Measurements from ENCODE around the gene DNAI2. TPM values are rescaled to one million over a fixed set of nuclear protein-coding genes. Genes with fewer than 3 reads are reported as not detected.

Gene DNAI2
- total and polyA plus RNA-seq, 9 of the 15 experiments (the other 6 are each of a cell fraction or from before 2014, with no cell fraction given): not detected

DNA sequence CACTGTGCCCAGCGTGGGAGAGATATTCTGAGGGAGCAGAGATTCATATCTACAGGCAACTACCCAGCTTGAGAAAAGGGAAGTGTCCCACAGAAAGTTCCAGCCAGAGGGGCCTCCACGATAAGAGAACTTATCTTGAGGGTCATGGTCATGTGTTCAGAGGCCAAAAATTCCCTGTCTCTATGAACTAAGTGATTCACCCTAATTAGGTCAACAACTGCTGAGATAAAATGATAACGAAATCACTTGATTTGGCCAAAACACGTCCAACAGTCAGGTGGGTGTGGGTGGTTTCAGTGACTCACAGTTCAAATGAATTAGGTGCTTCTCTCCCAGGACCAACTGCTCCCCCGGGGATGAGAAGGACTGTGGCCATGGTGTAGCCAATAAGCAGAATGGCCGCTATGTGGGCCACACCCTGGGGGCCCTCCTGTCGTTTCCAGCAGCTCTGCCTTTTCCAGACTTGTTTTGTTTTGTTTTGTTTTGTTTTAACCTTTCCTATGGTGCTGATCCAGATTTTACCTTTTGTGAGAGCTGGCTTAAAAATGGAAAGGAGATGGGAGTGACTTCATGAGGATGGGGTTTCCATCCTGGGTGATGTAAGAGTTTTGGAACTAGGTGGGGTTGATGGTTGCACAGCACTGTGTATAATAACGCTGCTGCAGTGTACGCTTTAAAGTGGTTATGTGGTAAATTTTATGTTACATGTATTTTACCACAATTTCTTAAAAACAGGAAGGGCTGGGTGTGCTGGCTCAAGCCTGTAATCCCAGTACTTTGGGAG, 8.7 kb downstream of the DNAI2 start (continued):
- TF ChIP-seq NCOR1 (IDR thresholded peaks at IDR 0.05) (peak; percentile 69), BCL6 (CRISPR knock-in tag; IDR thresholded peaks at IDR 0.05) (no peak), ZNF699 (CRISPR knock-in tag; IDR thresholded peaks at IDR 0.05; ENCODE audit: insufficient replicate concordance) (no peak), ARID1B (IDR thresholded peaks at IDR 0.05) (peak; percentile 92), CREB1 (IDR thresholded peaks at IDR 0.05) (no peak), CREB1 (CRISPR knock-in tag; IDR thresholded peaks at IDR 0.05) (no peak), CBX3 (IDR thresholded peaks at IDR 0.05; ENCODE audit: borderline replicate concordance in 1 of 2, low read length in 2 of 2) (no peak), KLF13 (tag; IDR thresholded peaks at IDR 0.05; ENCODE audit: borderline replicate concordance, low read depth) (no peak), MYC (IDR thresholded peaks at IDR 0.05; ENCODE audit: low read depth, low read length) (peak; percentile 48; the same call in 1 of the 2 replicates), MYC (CRISPR knock-in tag; IDR thresholded peaks at IDR 0.05; ENCODE audit: borderline replicate concordance, low read depth) (no peak), ZNF75A (CRISPR knock-in tag; IDR thresholded peaks at IDR 0.05) (no peak), PHTF2 (CRISPR knock-in tag; IDR thresholded peaks at IDR 0.05) (0 out of 2 replicates have a peak, but pooled peaks have one; percentile 62), YBX1 (IDR thresholded peaks at IDR 0.05) (no peak), SRSF3 (IDR thresholded peaks at IDR 0.05; ENCODE audit: insufficient read depth, low read length) (no peak), EZH2 (IDR thresholded peaks at IDR 0.05; ENCODE audit: borderline replicate concordance, low read depth, low read length) (no peak)
- TF ChIP-seq, protein P1, sequence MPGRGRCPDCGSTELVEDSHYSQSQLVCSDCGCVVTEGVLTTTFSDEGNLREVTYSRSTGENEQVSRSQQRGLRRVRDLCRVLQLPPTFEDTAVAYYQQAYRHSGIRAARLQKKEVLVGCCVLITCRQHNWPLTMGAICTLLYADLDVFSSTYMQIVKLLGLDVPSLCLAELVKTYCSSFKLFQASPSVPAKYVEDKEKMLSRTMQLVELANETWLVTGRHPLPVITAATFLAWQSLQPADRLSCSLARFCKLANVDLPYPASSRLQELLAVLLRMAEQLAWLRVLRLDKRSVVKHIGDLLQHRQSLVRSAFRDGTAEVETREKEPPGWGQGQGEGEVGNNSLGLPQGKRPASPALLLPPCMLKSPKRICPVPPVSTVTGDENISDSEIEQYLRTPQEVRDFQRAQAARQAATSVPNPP (IDR thresholded peaks at IDR 0.05; ENCODE audit: borderline replicate concordance, insufficient read depth, insufficient read length): no peak
- TF ChIP-seq, protein P2, sequence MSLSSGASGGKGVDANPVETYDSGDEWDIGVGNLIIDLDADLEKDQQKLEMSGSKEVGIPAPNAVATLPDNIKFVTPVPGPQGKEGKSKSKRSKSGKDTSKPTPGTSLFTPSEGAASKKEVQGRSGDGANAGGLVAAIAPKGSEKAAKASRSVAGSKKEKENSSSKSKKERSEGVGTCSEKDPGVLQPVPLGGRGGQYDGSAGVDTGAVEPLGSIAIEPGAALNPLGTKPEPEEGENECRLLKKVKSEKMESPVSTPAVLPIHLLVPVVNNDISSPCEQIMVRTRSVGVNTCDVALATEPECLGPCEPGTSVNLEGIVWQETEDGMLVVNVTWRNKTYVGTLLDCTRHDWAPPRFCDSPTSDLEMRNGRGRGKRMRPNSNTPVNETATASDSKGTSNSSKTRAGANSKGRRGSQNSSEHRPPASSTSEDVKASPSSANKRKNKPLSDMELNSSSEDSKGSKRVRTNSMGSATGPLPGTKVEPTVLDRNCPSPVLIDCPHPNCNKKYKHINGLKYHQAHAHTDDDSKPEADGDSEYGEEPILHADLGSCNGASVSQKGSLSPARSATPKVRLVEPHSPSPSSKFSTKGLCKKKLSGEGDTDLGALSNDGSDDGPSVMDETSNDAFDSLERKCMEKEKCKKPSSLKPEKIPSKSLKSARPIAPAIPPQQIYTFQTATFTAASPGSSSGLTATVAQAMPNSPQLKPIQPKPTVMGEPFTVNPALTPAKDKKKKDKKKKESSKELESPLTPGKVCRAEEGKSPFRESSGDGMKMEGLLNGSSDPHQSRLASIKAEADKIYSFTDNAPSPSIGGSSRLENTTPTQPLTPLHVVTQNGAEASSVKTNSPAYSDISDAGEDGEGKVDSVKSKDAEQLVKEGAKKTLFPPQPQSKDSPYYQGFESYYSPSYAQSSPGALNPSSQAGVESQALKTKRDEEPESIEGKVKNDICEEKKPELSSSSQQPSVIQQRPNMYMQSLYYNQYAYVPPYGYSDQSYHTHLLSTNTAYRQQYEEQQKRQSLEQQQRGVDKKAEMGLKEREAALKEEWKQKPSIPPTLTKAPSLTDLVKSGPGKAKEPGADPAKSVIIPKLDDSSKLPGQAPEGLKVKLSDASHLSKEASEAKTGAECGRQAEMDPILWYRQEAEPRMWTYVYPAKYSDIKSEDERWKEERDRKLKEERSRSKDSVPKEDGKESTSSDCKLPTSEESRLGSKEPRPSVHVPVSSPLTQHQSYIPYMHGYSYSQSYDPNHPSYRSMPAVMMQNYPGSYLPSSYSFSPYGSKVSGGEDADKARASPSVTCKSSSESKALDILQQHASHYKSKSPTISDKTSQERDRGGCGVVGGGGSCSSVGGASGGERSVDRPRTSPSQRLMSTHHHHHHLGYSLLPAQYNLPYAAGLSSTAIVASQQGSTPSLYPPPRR (CRISPR knock-in tag; IDR thresholded peaks at IDR 0.05; ENCODE audit: borderline replicate concordance): no peak
- TF ChIP-seq, protein P3, sequence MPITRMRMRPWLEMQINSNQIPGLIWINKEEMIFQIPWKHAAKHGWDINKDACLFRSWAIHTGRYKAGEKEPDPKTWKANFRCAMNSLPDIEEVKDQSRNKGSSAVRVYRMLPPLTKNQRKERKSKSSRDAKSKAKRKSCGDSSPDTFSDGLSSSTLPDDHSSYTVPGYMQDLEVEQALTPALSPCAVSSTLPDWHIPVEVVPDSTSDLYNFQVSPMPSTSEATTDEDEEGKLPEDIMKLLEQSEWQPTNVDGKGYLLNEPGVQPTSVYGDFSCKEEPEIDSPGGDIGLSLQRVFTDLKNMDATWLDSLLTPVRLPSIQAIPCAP (CRISPR knock-in tag; IDR thresholded peaks at IDR 0.05; ENCODE audit: borderline replicate concordance): no peak
- TF ChIP-seq, protein P4, sequence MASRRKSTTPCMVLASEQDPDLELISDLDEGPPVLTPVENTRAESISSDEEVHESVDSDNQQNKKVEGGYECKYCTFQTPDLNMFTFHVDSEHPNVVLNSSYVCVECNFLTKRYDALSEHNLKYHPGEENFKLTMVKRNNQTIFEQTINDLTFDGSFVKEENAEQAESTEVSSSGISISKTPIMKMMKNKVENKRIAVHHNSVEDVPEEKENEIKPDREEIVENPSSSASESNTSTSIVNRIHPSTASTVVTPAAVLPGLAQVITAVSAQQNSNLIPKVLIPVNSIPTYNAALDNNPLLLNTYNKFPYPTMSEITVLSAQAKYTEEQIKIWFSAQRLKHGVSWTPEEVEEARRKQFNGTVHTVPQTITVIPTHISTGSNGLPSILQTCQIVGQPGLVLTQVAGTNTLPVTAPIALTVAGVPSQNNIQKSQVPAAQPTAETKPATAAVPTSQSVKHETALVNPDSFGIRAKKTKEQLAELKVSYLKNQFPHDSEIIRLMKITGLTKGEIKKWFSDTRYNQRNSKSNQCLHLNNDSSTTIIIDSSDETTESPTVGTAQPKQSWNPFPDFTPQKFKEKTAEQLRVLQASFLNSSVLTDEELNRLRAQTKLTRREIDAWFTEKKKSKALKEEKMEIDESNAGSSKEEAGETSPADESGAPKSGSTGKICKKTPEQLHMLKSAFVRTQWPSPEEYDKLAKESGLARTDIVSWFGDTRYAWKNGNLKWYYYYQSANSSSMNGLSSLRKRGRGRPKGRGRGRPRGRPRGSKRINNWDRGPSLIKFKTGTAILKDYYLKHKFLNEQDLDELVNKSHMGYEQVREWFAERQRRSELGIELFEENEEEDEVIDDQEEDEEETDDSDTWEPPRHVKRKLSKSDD (conservative IDR thresholded peaks at IDR 0.05; ENCODE audit: low read length): no peak

Measured in K562 (cell line).